ENCODE results near the gene CDC42SE2. TPM values are rescaled to one million over a fixed set of nuclear protein-coding genes. Genes with fewer than 3 reads are reported as not detected.
"Not testable (repeated sequence)": the region's sequence is repeated elsewhere in the genome, so short reads cannot be mapped to it uniquely, and the experiment has no call there.

CDC42SE2 gene
- total RNA-seq, 1 donor from 2014 or later: 19.4 TPM

DNA sequence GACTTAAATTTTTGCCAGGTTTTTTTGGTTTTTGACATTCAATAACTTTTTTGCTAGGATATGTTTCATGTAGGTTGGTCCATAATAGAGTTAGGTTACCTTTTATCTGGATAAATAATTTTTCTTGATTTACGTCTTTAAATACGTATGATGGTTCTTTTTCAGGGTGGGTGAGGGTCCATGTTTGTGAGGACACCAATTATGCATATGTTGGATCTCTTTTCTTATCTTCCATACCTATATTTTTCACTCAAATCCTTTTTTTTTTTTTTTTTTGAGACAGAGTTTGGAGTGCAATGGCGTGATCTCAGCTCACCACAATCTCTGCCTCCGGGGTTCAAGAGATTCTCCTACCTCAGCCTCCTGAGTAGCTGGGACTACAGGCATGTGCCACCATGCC, 17.3 kb upstream of the CDC42SE2 start:
- no peak overlapping the region for H3K27ac ChIP-seq
- intact Hi-C loops (cut with DNase I): no loop called here
- H3K36me3 ChIP-seq: peaks cover 0 to 4% of the 10 kb centered on the region in 2 donors
- no peak for DNase-seq (ENCODE audit: extremely low spot score in 2 of 2)
- no peaks in the 10 kb centered on the region for H3K9me3 ChIP-seq
- no peaks in the 10 kb centered on the region for H3K27me3 ChIP-seq
- TF ChIP-seq POLR2AphosphoS5 (IDR thresholded peaks at IDR 0.05; ENCODE audit: insufficient read depth in 1 of 2, low read depth in 1 of 2): no peak
- TF ChIP-seq, protein P1, sequence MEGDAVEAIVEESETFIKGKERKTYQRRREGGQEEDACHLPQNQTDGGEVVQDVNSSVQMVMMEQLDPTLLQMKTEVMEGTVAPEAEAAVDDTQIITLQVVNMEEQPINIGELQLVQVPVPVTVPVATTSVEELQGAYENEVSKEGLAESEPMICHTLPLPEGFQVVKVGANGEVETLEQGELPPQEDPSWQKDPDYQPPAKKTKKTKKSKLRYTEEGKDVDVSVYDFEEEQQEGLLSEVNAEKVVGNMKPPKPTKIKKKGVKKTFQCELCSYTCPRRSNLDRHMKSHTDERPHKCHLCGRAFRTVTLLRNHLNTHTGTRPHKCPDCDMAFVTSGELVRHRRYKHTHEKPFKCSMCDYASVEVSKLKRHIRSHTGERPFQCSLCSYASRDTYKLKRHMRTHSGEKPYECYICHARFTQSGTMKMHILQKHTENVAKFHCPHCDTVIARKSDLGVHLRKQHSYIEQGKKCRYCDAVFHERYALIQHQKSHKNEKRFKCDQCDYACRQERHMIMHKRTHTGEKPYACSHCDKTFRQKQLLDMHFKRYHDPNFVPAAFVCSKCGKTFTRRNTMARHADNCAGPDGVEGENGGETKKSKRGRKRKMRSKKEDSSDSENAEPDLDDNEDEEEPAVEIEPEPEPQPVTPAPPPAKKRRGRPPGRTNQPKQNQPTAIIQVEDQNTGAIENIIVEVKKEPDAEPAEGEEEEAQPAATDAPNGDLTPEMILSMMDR (IDR thresholded peaks at IDR 0.05): no peak
- no peak for TF ChIP-seq POLR2A (IDR thresholded peaks at IDR 0.05)
- no peak overlapping the region for H3K4me3 ChIP-seq
- no peaks in the 10 kb centered on the region for H3K4me1 ChIP-seq

DNA sequence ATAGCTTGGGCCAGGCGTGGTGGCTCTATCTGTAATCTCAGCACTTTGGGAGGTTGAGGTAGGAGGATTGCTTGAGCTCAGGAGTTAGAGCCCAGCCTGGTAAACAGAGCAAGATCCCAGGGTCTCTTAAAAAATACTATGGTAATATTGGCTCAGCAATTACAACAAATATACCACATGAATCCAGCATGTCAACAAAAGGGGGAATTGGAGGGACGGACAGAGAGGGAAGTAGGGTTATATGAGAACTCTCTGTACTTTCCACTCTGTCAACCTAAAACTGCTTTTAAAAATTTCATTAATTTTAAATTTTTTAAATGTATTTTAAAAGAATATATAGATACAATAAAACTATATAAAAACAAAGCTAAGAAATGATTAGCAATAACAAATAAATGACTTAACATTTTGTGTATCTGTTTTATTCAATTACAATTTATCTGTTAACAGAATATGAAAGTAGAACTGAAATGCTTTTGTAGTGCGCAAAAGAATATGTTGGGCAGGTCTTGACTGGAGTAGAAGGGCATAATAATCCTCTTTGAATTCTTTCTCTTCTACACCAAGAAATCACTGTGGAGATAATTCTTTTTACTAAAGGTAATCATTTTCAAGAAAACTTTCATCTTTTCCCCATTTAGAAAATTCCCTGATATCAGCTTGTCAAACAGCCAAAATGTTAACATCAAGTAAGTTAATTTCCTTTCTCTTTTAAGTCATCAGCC, 12.9 kb upstream of the CDC42SE2 start:
- Histone ChIP-seq H3K9me3 (no peaks in the 10 kb centered on the region), H3K4me3 (no peak overlapping the region), H3K27ac (no peak overlapping the region), H3K27me3 (no peaks in the 10 kb centered on the region), H3K4me1 (no peaks in the 10 kb centered on the region), H3K36me3 (peaks cover 0 to 4% of the 10 kb centered on the region in 2 donors)
- intact Hi-C loops (cut with DNase I): no loop called here
- no peak for DNase-seq (ENCODE audit: extremely low spot score in 2 of 2)
- no peak for TF ChIP-seq POLR2A (IDR thresholded peaks at IDR 0.05)
- TF ChIP-seq, protein P1 (IDR thresholded peaks at IDR 0.05): no peak
- no peak for TF ChIP-seq POLR2AphosphoS5 (IDR thresholded peaks at IDR 0.05; ENCODE audit: insufficient read depth in 1 of 2, low read depth in 1 of 2)

- intact Hi-C loops (cut with DNase I): no loop called here
These were observed 11.1 kb upstream of the CDC42SE2 start for GRCh38 chr5:131252824-131253171.

DNA sequence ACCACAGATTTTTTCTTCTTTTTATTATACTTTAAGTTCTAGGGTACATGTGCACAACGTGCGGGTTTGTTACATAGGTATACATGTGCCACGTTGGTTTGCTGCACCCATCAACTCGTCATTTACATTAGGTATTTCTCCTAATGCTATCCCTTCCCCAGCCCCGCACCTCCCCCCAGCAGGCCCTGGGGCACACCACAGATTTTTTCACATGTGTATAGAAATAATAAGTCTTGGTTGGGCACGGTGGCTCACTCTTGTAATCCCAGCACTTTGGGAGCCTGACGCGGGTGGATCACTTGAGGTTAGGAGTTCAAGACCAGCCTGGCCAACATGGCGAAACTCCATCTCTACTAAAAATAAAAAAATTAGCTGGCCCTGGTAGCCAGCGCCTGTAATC, 9.8 kb upstream of the CDC42SE2 start:
- intact Hi-C loops (cut with DNase I); H3K36me3 ChIP-seq: not testable (repeated sequence)
- H3K4me3 ChIP-seq: peak overlapping the region in 1 of 2 donors; percentile 7

More at GRCh38 chr5:131252824-131253171, 11.1 kb upstream of the CDC42SE2 start:
- Histone ChIP-seq H3K36me3 (no peaks in the 10 kb centered on the region), H3K27me3 (no peaks in the 10 kb centered on the region), H3K4me1 (no peaks in the 10 kb centered on the region), H3K4me3 (peak overlapping the region in 1 of 2 donors; percentile 5), H3K9me3 (no peaks in the 10 kb centered on the region), H3K27ac (no peak overlapping the region)
- TF ChIP-seq, protein P1 (IDR thresholded peaks at IDR 0.05): no peak
- TF ChIP-seq POLR2A (IDR thresholded peaks at IDR 0.05) (peak in 1 of 2 donors; percentile 10), POLR2AphosphoS5 (IDR thresholded peaks at IDR 0.05; ENCODE audit: insufficient read depth in 1 of 2, low read depth in 1 of 2) (peak in 1 of 2 donors; percentile 36)
- no peak for DNase-seq (ENCODE audit: extremely low spot score in 2 of 2)

DNA sequence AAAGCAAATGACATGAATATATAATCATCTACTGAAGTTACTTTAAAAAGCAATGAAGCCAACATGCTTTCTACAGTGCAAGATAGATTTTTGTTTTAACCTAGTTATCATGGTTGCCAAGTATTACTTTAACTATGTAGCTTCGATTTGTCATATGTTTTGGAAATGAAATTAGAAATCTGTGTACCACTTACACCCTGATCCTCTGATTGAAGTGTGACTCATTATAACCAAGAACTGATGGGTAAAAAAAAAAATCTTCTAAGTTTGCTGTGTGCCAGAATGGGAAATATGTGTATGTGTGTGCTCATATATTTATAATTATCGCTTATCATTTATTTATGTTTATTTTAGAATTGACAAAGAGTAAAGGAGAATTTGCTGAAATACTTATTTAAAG, 9.1 kb upstream of the CDC42SE2 start:
- DNase-seq (ENCODE audit: extremely low spot score in 2 of 2): no peak
- no peaks in the 10 kb centered on the region for H3K4me1 ChIP-seq
- H3K36me3 ChIP-seq: no peaks in the 10 kb centered on the region
- no peak for TF ChIP-seq POLR2A (IDR thresholded peaks at IDR 0.05)
- no peak for TF ChIP-seq POLR2AphosphoS5 (IDR thresholded peaks at IDR 0.05; ENCODE audit: insufficient read depth in 1 of 2, low read depth in 1 of 2)
- TF ChIP-seq, protein P1 (IDR thresholded peaks at IDR 0.05): no peak
- intact Hi-C loops (cut with DNase I): no loop called here
- H3K27ac ChIP-seq: no peak overlapping the region
- H3K27me3 ChIP-seq: no peaks in the 10 kb centered on the region
- H3K9me3 ChIP-seq: no peaks in the 10 kb centered on the region
- no peak overlapping the region for H3K4me3 ChIP-seq

More for the DNA sequence above, 9.8 kb upstream of the CDC42SE2 start:
- not testable (repeated sequence) for H3K9me3 ChIP-seq; DNase-seq (ENCODE audit: extremely low spot score in 2 of 2); H3K4me1 ChIP-seq; H3K27ac ChIP-seq; H3K27me3 ChIP-seq
